Middle frontal gyrus (tissue), 1 donor: ENCODE measurements around the gene SERINC5.
"Not testable (repeated sequence)": the region's sequence is repeated elsewhere in the genome, so short reads cannot be mapped to it uniquely, and the experiment has no call there.

Experiments used
- DNase-seq: peaks from one replicate; pipeline ENCODE4 v3.0.0-alpha.2; 2015; ENCODE audit warnings: low spot score; ENCODE audit errors: extremely low spot score

Gene SERINC5

GRCh38 chr5:80255811-80256712 is at the start of gene SERINC5:
TSS of gene SERINC5 (minus strand) at chr5:80256048. CDS start at chr5:80255922, 126 bp downstream.
- peak; percentile 75 for DNase-seq

DNA sequence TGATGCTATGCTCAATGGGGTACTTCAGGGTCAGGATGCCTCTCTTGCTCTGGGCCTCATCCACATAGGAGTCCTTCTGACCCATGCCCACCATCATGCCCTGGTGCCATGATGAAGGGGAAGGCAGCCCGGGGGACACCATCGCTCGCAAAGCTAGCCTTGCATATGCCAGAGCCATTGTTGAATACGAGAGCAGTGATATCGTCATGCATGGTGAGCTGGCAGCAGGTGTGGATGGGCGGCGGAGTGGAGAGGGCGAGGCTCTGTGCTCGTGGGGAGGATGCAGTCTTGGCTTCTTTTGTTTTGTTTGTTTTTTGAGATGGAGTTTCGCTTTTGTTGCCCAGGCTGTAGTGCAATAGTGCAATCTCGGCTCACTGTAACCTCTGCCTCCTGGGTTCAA is 46.8 kb upstream of the SERINC5 start:
- no peak for DNase-seq

DNA sequence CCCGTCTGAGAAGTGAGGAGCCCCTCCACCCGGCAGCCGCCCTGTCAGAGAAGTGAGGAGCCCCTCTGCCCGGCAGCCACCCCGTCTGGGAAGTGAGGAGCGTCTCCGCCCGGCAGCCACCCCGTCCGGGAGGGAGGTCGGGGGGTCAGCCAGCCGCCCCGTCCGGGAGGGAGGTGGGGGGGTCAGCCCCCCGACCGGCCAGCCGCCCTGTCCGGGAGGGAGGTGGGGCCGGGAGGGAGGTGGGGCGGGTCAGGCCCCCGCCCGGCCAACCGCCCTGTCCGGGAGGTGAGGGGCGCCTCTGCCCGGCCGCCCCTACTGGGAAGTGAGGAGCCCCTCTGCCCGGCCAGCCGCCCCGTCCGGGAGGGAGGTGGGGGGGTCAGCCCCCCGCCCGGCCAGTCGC is 45.5 kb upstream of the SERINC5 start:
- not testable (repeated sequence) for DNase-seq

DNA sequence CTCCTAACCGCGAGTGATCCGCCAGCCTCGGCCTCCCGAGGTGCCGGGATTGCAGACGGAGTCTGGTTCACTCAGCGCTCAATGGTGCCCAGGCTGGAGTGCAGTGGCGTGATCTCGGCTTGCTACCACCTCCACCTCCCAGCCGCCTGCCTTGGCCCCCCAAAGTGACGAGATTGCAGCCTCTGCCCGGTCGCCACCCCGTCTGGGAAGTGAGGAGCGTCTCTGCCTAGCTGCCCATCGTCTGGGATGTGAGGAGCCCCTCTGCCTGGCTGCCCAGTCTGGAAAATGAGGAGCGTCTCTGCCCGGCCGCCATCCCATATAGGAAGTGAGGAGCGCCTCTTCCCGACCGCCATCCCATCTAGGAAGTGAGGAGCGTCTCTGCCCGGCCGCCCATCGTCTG is 44.9 kb upstream of the SERINC5 start:
- DNase-seq: not testable (repeated sequence)

DNA sequence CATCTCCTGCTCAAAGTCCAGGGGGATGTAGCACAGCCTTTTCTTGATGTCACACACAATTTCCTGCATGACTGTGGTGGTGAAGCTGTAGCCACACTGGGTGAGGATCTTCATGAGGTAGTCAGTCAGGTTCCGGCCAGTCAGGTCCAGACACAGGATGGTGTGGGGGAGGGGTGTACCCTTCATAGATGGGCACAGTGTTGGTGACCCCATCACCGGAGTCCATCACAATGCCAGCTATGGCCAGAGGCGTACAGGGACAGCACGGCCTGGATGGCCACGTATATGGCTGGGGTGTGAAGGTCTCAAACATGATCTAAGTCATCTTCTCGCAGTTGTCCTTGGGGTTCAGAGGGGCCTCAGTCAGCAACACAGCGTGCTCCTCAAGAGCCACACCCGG is 44.3 kb upstream of the SERINC5 start:
- DNase-seq: no peak

- no peak for DNase-seq
These were observed 43.8 kb upstream of the SERINC5 start for GRCh38 chr5:80299601-80300000.

GRCh38 chr5:80296121-80296520 is 40.3 kb upstream of the SERINC5 start:
- DNase-seq: no peak

- DNase-seq: no peak
These were observed 35.9 kb upstream of the SERINC5 start for GRCh38 chr5:80291761-80292160.

DNA sequence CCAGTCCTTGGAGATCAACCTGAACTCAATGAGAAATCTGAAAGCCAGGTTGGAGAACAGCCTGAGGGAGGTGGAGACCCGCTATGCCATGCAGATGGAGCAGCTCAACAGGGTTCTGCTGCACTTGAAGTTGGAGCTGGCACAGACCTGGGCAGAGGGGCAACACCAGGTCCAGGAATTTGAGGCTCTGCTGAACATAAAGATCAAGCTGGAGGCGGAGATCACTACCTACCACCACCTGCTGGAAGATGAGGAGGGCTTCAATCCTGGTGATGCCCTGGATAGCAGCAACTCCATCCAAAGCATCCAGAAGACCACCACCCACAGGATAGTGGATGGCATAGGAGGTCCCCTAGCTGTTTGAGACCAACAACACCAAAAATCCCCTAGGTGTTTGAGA is 33.5 kb upstream of the SERINC5 start:
- no peak for DNase-seq

GRCh38 chr5:80288177-80288576 is 32.3 kb upstream of the SERINC5 start:
- no peak for DNase-seq

DNA sequence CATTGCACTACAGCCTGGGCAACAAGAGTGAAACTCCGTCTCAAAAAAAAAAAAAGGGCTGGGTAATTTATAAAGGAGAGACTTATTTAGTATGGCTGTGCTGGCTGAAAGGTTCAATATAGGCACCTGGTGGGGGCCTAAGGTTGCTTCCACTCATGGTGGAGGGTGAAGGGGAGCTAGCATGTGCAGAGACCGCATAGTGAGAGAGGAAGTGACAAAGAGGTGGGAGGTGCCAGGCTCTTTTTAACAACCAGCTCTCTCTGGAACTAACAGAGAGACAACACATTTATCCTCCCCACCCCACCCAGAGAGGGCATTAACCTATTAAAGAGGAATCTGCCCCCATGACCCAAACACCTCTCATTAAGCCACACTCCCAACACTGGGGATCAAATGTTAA is 28.9 kb upstream of the SERINC5 start:
- no peak for DNase-seq

DNA sequence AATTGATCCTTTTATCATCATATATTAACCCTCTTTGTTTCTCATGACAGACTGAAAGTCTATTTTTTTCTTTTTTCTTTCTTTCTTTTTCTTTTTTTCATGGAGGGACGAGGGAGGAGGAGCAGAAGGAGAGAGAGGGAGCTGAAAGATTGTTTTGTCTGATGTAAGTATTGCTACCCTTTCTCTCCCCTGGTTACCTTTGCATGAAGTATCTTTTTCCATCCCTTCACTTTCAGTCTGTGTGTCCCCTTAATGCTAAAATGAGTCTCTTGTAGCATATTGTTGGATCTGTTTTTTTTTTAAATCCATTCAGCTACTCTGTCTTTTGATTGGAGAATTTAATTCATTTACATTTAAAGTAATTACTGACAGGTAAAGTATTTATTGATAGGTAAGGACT is 27.5 kb upstream of the SERINC5 start:
- DNase-seq: no peak

- no peak for DNase-seq
These were observed 26.2 kb upstream of the SERINC5 start for GRCh38 chr5:80282054-80282453.

DNA sequence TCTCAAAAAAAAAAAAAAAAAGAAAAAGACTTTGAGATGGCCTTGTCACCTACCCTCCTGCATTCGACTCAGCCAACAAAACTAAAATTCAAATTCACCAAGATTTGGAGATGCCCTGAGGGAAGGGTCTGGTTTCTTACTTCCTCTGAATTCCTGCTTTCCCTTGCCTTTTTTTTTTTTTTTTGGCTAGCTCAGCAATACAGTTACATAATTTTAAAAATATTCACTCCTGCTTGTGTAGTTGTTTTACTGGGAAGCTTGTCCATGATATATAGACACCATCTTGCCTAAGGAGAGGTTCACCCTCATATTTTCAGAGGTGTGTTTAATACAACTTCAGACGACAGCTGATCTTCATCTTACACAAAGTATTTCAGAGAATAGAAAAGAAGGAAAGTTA is 21.3 kb upstream of the SERINC5 start:
- no peak for DNase-seq

DNA sequence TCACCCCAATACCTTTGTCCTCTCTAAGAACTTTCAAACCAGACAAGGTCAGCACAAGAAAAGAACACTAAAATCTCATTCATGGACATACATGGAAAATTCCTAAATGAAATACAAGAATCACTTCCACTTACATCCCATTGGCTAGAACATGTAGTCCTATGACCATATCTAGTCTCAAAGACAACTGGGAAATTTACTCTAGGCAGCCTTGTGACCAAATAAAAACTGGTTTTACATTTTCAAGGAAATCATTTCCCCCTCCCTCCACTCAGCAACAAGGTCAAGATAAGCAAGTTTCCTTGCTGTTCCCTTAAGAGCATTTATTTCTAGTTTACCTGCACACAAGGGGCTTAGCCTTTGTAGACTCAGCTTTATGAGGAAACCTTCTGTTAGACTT is 20.3 kb upstream of the SERINC5 start:
- DNase-seq: no peak

GRCh38 chr5:80275347-80275746 is 19.5 kb upstream of the SERINC5 start:
- DNase-seq: no peak

DNA sequence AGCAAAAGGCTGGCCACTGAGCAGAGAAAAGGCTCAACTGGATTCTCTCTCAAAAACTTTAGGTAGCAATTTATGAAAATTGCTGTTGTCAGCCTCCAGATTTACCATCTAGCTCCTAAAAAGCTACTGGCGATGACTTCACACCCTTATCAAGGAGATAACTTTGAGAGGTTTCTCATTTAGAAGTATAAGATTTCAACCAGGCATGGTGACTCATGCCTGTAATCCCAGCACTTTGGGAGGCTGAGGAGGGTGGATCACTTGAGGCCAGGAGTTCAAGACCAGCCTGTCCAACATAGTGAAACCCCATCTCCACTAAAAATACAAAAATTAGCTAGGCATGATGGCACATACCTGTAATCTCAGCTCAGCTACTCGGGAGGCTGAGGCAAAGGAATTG is 14.7 kb upstream of the SERINC5 start:
- DNase-seq: not testable (repeated sequence)

GRCh38 chr5:80269991-80270438 is 14.2 kb upstream of the SERINC5 start:
- DNase-seq: no peak

DNA sequence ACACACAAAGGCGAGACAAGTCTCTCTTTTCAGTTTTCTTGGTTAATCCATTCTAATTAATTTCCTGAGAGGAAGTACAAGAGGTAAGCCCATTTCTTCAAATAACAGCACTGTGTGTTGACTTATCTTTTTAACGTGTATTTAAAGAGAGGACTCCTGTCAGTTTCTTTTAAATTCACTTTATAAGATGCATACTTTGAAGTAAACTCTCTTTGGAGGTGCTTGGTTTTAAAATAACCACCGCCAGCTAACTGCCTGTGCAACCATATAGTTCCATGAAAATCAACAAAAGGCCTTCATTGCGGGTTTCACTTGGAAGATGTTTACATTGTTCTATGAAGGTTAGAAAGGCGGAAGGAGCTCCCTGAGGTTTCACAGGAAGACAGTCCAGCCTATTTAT is 13.1 kb upstream of the SERINC5 start:
- DNase-seq: no peak

GRCh38 chr5:80266566-80266965 is 10.7 kb upstream of the SERINC5 start:
- DNase-seq: no peak

DNA sequence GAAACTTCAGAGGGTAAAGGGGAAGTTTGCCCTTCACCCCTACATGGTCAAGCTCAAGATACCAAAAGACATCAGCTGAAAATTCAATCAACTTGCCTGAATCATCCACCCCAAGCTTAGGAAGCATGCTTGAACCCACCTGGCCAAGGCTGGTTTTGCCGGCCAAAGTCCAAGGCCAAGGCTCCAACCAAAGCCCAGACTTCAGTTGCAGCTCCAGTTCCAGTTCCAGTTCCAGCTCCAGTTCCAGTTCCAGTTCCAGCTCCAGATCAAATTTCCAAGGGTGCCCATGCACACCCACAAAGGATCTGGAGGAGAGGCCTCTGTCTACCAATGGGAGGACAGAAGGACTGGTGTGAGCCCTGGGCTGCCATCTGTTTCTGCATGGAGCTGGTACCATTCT is 4.6 kb upstream of the SERINC5 start:
- no peak for DNase-seq

- no peak for DNase-seq
These were observed 3.8 kb upstream of the SERINC5 start for GRCh38 chr5:80259511-80260203.

DNA sequence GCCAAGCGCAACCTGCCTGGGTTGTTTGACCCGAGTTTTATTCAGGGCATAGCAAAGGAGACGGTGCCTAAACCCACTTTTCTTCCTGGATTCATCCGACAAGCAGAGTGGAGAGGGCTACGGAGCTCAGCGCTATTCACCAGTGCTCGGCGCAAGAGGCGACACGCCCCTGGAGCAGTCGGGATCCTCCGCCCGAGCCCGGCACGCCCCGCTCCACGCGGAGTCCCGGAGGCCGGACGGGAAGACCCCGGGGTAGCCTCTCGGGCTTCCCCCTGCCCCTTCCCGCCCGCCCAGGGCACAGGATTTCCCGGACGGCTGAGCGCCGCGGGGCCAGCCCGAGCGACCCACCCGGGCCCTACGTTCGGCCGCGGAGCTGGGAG is 427 bp downstream of the SERINC5 start:
- DNase-seq: no peak
